Heart right ventricle (tissue), 16 donors: Measurements from ENCODE around the gene XPO6. TPM values are rescaled to one million over a fixed set of nuclear protein-coding genes. Genes with fewer than 3 reads are reported as not detected.

Experiments used
- ATAC-seq, 8 donors: fragments of 200-7000 bp; cut with Tn5 transposase; one replicate each; pipeline ENCODE4 v1.9.1; 2020; ENCODE audit warnings: mild to moderate bottlenecking in 8 of 8, moderate library complexity in 8 of 8, moderate number of reproducible peaks in 1 of 8
- DNase-seq, 2 donors: peaks; one replicate each; pipeline ENCODE4 v3.0.0-alpha.2; 2020
- H3K27ac ChIP-seq, 10 donors: fragments of 200-600 bp; sonication (generic) in 2 of 10; one replicate each; pipeline versions ENCODE4 v1.5.0 to v1.8.0; 2020 to 2022; ENCODE audit warnings: mild to moderate bottlenecking in 3 of 10
- H3K27me3 ChIP-seq, 7 donors: fragments of 200-600 bp; one replicate each; pipeline ENCODE4 v1.8.0; 2021 to 2022; ENCODE audit warnings: mild to moderate bottlenecking in 2 of 7
- H3K36me3 ChIP-seq, 9 donors: fragments of 200-600 bp; sonication (generic) in 1 of 9; one replicate each; pipeline versions ENCODE4 v1.5.0 to v1.8.0; 2020 to 2022; ENCODE audit warnings: mild to moderate bottlenecking in 2 of 9
- H3K4me1 ChIP-seq, 9 donors: fragments of 200-600 bp; sonication (generic) in 1 of 9; one replicate each; pipeline versions ENCODE4 v1.5.0 to v1.8.0; 2020 to 2022; ENCODE audit warnings: mild to moderate bottlenecking in 4 of 9
- H3K4me3 ChIP-seq, 10 donors: fragments of 200-600 bp; sonication (generic) in 2 of 10; one replicate each; pipeline versions ENCODE4 v1.5.0 to v1.8.0; 2020 to 2022; ENCODE audit warnings: mild to moderate bottlenecking in 7 of 10, moderate library complexity in 2 of 10
- H3K9me3 ChIP-seq, 11 donors: fragments of 200-600 bp in 10 of 11; sonication (generic) in 2 of 11; one replicate each; pipeline versions ENCODE4 v1.5.0 to v1.8.0; 2013 to 2022; ENCODE audit warnings: mild to moderate bottlenecking in 2 of 11, control low read depth in 1 of 11, moderate library complexity in 1 of 11
- WGBS, 2 donors: extraction: QIAGEN DNeasy Blood & Tissue Kit; methylation state at CpG; one replicate each; pipeline ENCODE4 v1.1.7; 2013; ENCODE audit warnings: inconsistent platforms in 1 of 2; 5-methylcytosine and 5-hydroxymethylcytosine counted together
- intact Hi-C, 10 donors: fragments of 100-400 bp; cut with DNase I; formaldehyde crosslinking; loops; one replicate each; pipeline versions ENCODE4 v1.11.1 to v1.14.2; 2022
- polyA plus RNA-seq, 2 donors: library from polyadenylated mRNA; stranded (reverse); fragments of 200-250 nt; gene quantifications; one replicate each; pipeline ENCODE4 v1.2.3, GENCODE V29; 2013
- total RNA-seq, 10 donors: library from RNA; stranded (reverse); fragmentation: NEBNext Ultra II Directional in 3 of 10; extraction: Animal tissue kit (Norgen Biotek cat#: 25700) in 3 of 10; gene quantifications; one replicate each; pipeline versions ENCODE4 v1.2.1 to v1.2.4, GENCODE V29; 2021 to 2023
- TF ChIP-seq, protein P1 (sequence below), 9 donors: fragments of 200-600 bp; sonication (generic) in 2 of 9; IDR thresholded peaks; one replicate each; pipeline versions ENCODE4 v1.5.0 to v1.8.0; 2021 to 2022; ENCODE audit warnings: antibody characterized with exemption in 9 of 9, mild to moderate bottlenecking in 5 of 9, moderate library complexity in 1 of 9
- donor health status: Arrhythmogenic right ventricular cardiomyopathy.
- donor health status: ischemic (EF 13 %, LVEDD 7.1; RV severe dilation, severe dysfunction).
- donor health status: healthy with polysubstance abuse.
- donor health status: DM: no; HTN: yes; CAD: no.
- donor health status: DM: no; HTN: no; CAD: no.
- donor health status: ischemic (EF 25% LVEDD 6.9; RV normal size, moderate dysfunction).
- donor health status: ischemic (EF 25% LVEDD 5.7; RV mildly dilated, moderate dysfunction).
- donor health status: healthy.
- donor health status: DM: yes; HTN: yes; CAD: no.
- donor health status: Ischemic cardiomyopathy.
- donor health status: ischemic (EF 35%, LVEDD 5.7; RV mildly dilated, moderate dysfunction).
- donor health status: nonischemic (EF 11% LVEDD 7.7; RV severe dilation, severe dysfunction).
- donor health status: DM: yes; HTN: yes; CAD: no.
- donor health status: PGD.
- donor health status: ischemic (EF 29% LVEDD 5.4; RV normal size, mild dysfunction).
- donor health status: nonischemic (EF 23%, LVEDD 6.1; RV moderate dilation, normal function).

The XPO6 gene
- total and polyA plus RNA-seq, 12 donors, result 22.1 to 41.8 (median 29.3) TPM

DNA sequence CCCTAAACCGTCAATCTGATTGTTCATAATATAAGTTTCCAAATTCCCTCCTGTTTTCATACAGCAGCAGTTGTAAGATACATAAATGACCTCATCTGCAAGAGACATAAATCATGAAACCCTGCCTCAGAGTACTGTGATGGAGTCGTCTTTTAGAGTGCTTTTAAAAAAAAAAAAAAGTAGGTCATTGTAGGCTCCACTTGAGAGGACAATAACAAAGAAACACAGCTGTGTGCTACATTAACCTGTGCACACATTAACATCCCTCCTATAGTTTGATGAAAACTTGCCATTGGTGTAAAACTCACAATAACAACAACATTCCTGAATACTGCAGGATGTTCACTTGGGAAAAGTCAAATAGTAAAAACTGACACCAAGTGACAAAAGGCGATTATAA lies 56.5 kb downstream of the XPO6 start:
- Histone ChIP-seq H3K27ac (no peak overlapping the region), H3K4me3 (no peak overlapping the region), H3K36me3 (peaks cover 0 to 68% (median 25%) of the 10 kb centered on the region in 9 donors), H3K9me3 (no peaks in the 10 kb centered on the region), H3K4me1 (peaks cover 0 to 27% (median 12%) of the 10 kb centered on the region in 9 donors), H3K27me3 (no peaks in the 10 kb centered on the region)
- TF ChIP-seq, protein P1, sequence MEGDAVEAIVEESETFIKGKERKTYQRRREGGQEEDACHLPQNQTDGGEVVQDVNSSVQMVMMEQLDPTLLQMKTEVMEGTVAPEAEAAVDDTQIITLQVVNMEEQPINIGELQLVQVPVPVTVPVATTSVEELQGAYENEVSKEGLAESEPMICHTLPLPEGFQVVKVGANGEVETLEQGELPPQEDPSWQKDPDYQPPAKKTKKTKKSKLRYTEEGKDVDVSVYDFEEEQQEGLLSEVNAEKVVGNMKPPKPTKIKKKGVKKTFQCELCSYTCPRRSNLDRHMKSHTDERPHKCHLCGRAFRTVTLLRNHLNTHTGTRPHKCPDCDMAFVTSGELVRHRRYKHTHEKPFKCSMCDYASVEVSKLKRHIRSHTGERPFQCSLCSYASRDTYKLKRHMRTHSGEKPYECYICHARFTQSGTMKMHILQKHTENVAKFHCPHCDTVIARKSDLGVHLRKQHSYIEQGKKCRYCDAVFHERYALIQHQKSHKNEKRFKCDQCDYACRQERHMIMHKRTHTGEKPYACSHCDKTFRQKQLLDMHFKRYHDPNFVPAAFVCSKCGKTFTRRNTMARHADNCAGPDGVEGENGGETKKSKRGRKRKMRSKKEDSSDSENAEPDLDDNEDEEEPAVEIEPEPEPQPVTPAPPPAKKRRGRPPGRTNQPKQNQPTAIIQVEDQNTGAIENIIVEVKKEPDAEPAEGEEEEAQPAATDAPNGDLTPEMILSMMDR (IDR thresholded peaks at IDR 0.05), result no peak
- DNase-seq, result no peak
- intact Hi-C loops, result loop anchor here in 1 of 10 donors (10.0 kb wide), 1 partner anchor 50 kb away; no protein-coding TSS in a partner anchor
- ATAC-seq, result no peak
- WGBS, 2 donors, result 82 to 86% methylated on average over 3 of the region's 3 CpGs

DNA sequence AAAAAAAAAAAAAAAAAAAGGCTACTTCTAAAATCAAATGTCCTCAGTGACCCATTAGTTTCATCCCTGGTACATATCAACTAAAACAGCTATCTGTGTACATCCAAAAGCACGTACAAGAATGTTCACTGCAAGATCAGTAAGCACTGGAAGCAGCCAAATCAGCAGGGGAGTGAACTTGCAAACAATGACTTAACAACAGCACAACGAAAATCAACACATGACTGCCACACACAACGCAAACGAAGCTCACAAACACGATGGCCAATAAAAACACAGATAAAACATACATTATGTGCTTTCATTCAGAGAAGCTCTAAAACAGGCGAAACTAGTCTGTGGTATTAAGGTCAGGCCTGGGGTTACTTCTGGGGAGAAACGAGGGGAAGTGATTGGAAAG lies 60.6 kb downstream of the XPO6 start:
- Histone ChIP-seq H3K4me3 (no peak overlapping the region), H3K36me3 (peaks cover 0 to 100% (median 25%) of the 10 kb centered on the region in 9 donors), H3K9me3 (no peaks in the 10 kb centered on the region), H3K4me1 (peaks cover 0 to 15% (median 0%) of the 10 kb centered on the region in 9 donors), H3K27ac (no peak overlapping the region), H3K27me3 (no peaks in the 10 kb centered on the region)
- DNase-seq (no peak), ATAC-seq (no peak)
- intact Hi-C loops, result loop anchor here in 1 of 10 donors (10.0 kb wide), 1 partner anchor 46 kb away; no protein-coding TSS in a partner anchor
- TF ChIP-seq, protein P1 (IDR thresholded peaks at IDR 0.05), result no peak
- 84 to 85% methylated on average over 7 of the region's 7 CpGs for WGBS, 2 donors

DNA sequence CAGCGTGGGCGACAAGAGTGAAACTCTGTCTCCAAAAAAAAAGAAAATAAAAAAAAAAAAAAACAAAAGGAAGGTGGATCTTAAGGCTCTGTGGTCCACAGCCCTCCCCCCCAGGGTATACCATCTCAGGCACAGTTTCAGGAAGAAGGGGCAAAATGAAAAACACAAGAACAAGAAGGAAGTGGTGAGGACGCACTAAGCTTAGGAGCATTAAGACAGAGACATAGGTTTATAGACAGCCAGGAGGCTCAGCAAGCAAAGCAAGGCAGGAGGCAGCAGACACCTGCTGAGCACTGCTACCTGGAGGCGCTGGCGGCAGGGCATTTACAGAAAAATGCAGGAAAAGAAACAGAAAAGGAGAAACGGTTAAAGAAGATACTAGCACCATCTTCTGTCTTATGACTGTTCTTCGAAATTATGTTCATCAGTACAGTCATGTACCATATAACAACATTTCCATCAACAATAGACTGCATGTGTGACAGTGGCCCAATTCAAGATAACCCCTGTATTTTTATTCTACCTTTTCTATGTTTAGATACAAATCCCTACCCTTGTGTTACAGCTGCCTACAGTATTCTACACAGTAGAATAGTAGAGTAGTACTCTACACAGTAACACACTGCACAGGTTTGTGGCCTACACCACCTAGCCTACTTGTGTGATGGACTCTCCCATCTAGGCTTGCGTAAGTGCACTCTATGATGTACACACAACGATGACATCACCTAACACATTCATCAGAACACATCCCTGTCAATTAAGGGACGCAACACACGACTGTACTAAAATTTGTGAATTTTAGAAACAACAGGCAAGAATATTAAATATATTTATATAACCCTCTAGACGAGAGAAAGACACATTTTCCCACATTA lies 62.5 kb downstream of the XPO6 start:
- TF ChIP-seq, protein P1 (IDR thresholded peaks at IDR 0.05), result no peak
- 95 to 96% methylated on average over 12 of the region's 12 CpGs for WGBS, 2 donors
- Histone ChIP-seq H3K4me3 (no peak overlapping the region), H3K4me1 (peaks cover 0 to 34% (median 0%) of the 10 kb centered on the region in 9 donors), H3K27me3 (no peaks in the 10 kb centered on the region), H3K36me3 (peaks cover 0 to 100% (median 22%) of the 10 kb centered on the region in 9 donors), H3K9me3 (no peaks in the 10 kb centered on the region), H3K27ac (peak overlapping the region in 1 of 10 donors; percentile 72)
- DNase-seq, result no peak
- ATAC-seq, result no peak
- intact Hi-C loops, result no loop called here

DNA sequence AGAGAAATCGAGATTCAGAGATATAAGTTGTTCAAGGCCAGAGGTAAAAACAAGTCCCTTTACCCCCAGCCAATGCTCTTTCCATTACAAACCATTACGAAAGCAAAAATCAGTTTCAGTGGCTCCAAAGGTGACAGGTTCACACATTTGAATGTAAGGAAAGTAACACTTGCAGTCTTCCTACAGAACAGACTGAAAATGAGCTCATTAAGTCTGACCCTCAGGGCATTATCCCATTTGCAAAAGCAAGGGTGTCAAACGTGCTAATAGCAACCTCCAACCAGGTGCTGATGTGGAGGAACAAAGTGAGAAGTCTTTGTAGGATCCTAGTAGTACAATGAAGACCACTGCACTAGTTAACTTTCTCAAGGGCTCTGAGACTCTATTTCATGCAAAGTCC lies 65.2 kb downstream of the XPO6 start:
- 92 to 93% methylated on average over 3 of the region's 3 CpGs for WGBS, 2 donors
- H3K36me3 ChIP-seq, result peaks cover 0 to 97% (median 25%) of the 10 kb centered on the region in 9 donors
- peaks cover 0 to 61% (median 0%) of the 10 kb centered on the region in 9 donors for H3K4me1 ChIP-seq
- no peak overlapping the region for H3K4me3 ChIP-seq
- TF ChIP-seq, protein P1 (IDR thresholded peaks at IDR 0.05), result no peak
- no peak for DNase-seq
- no peaks in the 10 kb centered on the region for H3K9me3 ChIP-seq
- peak overlapping the region in 1 of 10 donors; percentile 93 for H3K27ac ChIP-seq
- intact Hi-C loops, result no loop called here
- no peak for ATAC-seq
- no peaks in the 10 kb centered on the region for H3K27me3 ChIP-seq
